Measurements from ENCODE around the gene TMEM14B. TPM values are rescaled to one million over a fixed set of nuclear protein-coding genes. Genes with fewer than 3 reads are reported as not detected.

Gene TMEM14B
- total and polyA plus RNA-seq, 9 of the 15 experiments (the other 6 are each of a cell fraction or from before 2014, with no cell fraction given) = 174 to 862 (median 263) TPM

- TF ChIP-seq POU5F1 (IDR thresholded peaks at IDR 0.05; ENCODE audit: borderline replicate concordance, low read depth, low read length, partially characterized antibody) (no peak), ZFP36 (IDR thresholded peaks at IDR 0.05; ENCODE audit: low read depth, low read length, partially characterized antibody) (peak; percentile 61), PRMT5 (CRISPR knock-in tag; IDR thresholded peaks at IDR 0.05) (no peak), GABPB2 (CRISPR knock-in tag; conservative IDR thresholded peaks at IDR 0.05) (no peak), BACH1 (tag; IDR thresholded peaks at IDR 0.05) (no peak), NFE2 (IDR thresholded peaks at IDR 0.05; ENCODE audit: low read depth) (peak; percentile 25), ZNF124 (CRISPR knock-in tag; IDR thresholded peaks at IDR 0.05) (no peak), FOSL1 (tag; conservative IDR thresholded peaks at IDR 0.05) (0 out of 2 replicates have a peak, but pooled peaks have one; percentile 43), SIN3A (IDR thresholded peaks at IDR 0.05; ENCODE audit: borderline replicate concordance in 2 of 2, control insufficient read depth in 1 of 2, low read depth in 2 of 2, low read length in 2 of 2) (peak in 1 of 2 experiments; percentile 63; a peak in 2 of 4 replicates), FOXA3 (CRISPR knock-in tag; conservative IDR thresholded peaks at IDR 0.05 in 1 of 2, IDR thresholded peaks at IDR 0.05 in 1 of 2) (0 out of 4 replicates have a peak, but pooled peaks of 1 of the 2 experiments have one; percentile 38), DDX20 (tag; IDR thresholded peaks at IDR 0.05; ENCODE audit: low read depth) (no peak), ARID4B (CRISPR knock-in tag; IDR thresholded peaks at IDR 0.05) (peak; percentile 87), ZNF696 (CRISPR knock-in tag; conservative IDR thresholded peaks at IDR 0.05) (no peak), PTTG1 (tag; IDR thresholded peaks at IDR 0.05; ENCODE audit: low read depth) (no peak), E2F5 (CRISPR knock-in tag; IDR thresholded peaks at IDR 0.05) (no peak)
- TF ChIP-seq, protein P1, sequence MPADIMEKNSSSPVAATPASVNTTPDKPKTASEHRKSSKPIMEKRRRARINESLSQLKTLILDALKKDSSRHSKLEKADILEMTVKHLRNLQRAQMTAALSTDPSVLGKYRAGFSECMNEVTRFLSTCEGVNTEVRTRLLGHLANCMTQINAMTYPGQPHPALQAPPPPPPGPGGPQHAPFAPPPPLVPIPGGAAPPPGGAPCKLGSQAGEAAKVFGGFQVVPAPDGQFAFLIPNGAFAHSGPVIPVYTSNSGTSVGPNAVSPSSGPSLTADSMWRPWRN (IDR thresholded peaks at IDR 0.05; ENCODE audit: low read depth) = no peak
- TF ChIP-seq, protein P2, sequence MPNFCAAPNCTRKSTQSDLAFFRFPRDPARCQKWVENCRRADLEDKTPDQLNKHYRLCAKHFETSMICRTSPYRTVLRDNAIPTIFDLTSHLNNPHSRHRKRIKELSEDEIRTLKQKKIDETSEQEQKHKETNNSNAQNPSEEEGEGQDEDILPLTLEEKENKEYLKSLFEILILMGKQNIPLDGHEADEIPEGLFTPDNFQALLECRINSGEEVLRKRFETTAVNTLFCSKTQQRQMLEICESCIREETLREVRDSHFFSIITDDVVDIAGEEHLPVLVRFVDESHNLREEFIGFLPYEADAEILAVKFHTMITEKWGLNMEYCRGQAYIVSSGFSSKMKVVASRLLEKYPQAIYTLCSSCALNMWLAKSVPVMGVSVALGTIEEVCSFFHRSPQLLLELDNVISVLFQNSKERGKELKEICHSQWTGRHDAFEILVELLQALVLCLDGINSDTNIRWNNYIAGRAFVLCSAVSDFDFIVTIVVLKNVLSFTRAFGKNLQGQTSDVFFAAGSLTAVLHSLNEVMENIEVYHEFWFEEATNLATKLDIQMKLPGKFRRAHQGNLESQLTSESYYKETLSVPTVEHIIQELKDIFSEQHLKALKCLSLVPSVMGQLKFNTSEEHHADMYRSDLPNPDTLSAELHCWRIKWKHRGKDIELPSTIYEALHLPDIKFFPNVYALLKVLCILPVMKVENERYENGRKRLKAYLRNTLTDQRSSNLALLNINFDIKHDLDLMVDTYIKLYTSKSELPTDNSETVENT (CRISPR knock-in tag; IDR thresholded peaks at IDR 0.05) = peak; percentile 65; the same call in 1 of the 2 replicates
Observed at GRCh38 chr6:10722820-10723566, 24.6 kb upstream of the TMEM14B start, which contains the start of gene TMEM14C (continued).
